Activated CD4-positive, CD25-positive, alpha-beta regulatory T cell treated with anti-CD3 and anti-CD28 coated beads, Interleukin-2, amount 50 U/mL, for 72 hours (primary cell): Measurements from ENCODE around the gene CORO2B.

Experiments
- DNase-seq: peaks from one replicate; pipeline ENCODE4 v3.0.0; 2021

The CORO2B gene, protein sequence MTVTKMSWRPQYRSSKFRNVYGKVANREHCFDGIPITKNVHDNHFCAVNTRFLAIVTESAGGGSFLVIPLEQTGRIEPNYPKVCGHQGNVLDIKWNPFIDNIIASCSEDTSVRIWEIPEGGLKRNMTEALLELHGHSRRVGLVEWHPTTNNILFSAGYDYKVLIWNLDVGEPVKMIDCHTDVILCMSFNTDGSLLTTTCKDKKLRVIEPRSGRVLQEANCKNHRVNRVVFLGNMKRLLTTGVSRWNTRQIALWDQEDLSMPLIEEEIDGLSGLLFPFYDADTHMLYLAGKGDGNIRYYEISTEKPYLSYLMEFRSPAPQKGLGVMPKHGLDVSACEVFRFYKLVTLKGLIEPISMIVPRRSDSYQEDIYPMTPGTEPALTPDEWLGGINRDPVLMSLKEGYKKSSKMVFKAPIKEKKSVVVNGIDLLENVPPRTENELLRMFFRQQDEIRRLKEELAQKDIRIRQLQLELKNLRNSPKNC

DNA sequence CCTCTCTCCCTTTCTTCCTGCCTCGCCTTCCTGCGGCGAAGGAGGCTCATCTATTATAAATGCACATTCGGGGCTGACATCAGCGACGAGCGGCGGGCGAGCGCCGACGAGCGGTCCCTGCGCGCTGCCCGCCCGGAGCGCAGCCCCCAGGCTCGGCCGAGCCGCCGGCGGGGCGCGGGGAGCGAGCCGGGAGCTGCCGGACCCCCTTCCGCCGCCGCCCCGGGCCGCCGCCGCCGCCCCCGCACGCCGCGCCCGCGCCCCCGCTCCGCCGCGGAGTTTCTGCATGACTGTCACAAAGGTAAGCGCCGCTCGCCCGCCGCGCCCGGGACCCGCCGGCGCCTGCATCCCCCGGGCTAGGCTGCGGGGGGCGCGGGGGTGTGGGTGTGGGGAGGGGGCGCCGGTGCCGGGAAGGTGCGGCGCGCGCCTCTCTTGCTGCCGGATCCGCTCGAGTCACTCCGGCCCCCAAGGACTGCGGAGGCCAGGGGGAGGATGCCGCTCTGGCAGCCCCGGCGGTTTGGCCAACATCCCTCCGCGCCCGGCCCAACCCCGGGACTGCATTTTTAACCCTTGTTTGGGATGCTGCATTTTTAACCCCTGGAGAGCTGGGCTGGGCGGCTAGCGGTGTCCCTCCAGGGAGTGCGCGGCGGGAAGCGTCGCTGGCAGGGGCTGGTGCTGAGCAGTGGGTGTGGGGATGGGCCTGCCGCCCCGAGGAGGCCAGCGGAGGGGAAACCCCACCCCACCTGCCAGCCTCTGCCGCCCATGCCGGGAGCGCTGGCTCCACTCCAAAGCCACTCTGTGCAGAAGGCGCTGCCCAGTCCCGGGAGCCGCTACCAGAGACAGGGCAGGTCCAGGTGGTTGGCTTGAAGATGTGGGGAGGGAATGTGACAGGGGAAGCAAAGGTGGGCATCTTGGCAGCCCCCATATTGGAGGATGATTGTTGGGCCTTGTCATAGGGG lies at the start of gene CORO2B:
Gene CORO2B, plus strand, starts transcription at position 14 of the 956 bp plus-strand sequence. Its CDS starts 270 bp downstream, at position 284.
- DNase-seq = no peak

DNA sequence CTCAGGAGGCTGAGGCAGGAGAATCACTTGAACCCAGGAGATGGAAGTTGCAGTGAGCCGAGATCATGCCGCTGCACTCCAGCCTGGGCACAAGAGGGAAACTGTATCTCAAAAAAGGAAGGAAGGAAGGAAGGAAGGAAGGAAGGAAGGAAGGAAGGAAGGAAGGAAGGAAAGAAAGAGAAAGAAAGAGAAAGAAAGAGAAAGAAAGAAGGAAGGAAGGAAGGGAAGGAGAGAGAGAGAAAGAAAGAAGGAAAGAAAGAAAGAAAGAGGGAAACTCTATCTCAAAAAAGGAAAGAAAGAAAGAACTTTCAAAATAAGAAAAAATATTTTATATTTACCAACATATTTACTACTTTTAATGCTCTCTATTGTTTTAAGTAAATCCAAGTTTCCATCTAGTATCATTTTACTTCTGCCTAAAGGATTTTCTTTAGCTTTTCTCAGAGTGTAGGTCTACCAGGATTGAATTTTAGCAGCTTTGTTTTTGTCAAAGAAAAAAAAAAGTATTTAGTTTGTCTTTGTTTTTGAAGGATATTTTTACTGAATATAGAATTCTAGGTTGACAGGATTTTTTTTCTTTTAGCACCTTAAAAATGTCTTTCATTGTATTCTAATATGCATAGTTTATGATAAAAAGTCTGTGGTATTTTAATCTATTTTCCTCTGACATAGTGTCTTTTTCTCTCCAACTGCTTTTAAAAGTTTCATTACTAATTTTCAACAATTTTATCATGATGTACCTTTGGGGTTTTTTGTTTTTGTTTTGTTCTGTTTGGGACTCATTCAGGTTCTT lies 47.2 kb upstream of the CORO2B start:
- DNase-seq = no peak

- no peak for DNase-seq
Measured at GRCh38 chr15:68536331-68537095, 42.3 kb upstream of the CORO2B start.

- DNase-seq = no peak
Measured at GRCh38 chr15:68537097-68537496, 41.7 kb upstream of the CORO2B start.

GRCh38 chr15:68537506-68537905 lies 41.3 kb upstream of the CORO2B start:
- DNase-seq = no peak

DNA sequence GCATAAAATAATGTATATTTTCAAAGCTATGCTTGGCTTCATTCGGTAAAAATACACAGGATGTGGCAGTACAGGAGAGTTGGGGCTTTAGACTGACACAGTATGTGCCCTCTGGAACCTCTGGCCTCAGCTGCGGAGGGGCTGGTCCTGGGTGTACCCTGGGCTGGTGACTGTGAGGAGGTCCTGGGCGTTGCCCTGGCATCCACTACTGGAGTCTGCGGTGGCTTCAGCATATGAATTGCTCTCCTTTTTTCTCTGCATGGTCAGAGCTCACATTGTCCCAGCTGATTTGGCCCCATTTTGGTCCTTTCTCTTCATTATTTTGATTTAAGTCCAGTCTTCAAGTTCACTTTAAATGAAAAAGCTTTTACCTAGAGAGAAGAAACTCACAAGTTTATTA lies 40.5 kb upstream of the CORO2B start:
- no peak for DNase-seq

- no peak for DNase-seq
Measured at GRCh38 chr15:68541743-68542142, 37.0 kb upstream of the CORO2B start.

DNA sequence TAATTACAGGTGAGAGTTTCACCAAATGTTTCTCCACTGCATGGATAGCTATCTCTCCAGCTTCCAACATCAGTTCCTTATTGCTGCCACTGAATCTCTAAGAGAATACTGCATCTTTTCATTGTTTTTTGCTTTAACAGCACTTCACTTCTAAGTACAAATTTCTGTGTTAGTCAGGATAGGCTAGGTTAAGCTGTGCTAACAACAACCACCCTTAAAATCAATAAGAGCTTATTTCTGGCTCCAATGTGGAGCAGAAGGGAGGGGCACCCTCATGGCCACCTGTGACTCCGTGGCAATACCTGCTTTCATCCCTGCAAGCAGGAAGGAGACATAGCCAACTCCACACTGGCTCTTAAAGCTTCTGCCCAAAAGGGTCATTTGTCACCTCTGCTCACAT lies 36.4 kb upstream of the CORO2B start:
- DNase-seq = no peak

DNA sequence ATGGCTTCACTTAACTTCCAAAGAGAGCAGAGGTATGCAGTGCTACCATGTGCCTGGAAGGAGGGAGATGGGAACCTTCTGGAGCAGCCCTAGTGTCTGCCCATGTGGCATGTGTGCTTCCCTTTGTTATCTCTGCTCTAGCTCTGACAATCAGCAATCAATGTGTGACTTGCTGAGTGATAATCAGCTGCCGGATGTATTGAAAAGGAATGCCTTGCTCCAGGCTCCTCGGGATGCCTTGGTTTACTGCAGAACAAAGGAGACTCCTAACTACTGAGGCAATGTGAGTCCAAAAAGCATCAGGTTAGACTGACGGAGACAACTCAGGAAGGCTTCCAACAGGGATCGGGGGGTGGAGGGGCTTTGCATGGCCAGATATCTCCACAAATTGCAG lies 36.0 kb upstream of the CORO2B start:
- DNase-seq = no peak

- DNase-seq = no peak
Measured at GRCh38 chr15:68543165-68544008, 35.4 kb upstream of the CORO2B start.

DNA sequence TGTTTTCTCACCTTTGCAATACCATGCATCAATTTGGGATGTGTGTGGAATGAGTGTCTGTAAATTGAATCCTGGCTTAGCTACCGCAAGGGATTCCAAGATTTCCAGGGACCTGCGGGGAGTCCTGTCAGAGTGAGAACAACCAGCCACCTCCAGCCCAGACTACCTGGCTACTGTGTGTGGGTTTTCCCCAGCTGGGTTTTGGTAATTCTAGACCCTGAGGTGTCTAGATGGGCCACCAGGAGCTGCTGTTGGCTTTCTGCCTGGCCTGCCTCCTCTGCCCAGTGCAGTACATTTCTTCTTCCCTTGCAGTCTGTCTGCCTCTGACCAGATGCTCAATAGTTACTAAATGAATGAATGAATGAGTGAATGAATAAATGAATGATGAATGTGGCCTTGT lies 32.5 kb upstream of the CORO2B start:
- DNase-seq = no peak

GRCh38 chr15:68548364-68548763 lies 30.4 kb upstream of the CORO2B start:
- DNase-seq = no peak

GRCh38 chr15:68550004-68550403 lies 28.8 kb upstream of the CORO2B start:
- no peak for DNase-seq

GRCh38 chr15:68550498-68551295 lies 28.1 kb upstream of the CORO2B start:
- peak; percentile 78 for DNase-seq

DNA sequence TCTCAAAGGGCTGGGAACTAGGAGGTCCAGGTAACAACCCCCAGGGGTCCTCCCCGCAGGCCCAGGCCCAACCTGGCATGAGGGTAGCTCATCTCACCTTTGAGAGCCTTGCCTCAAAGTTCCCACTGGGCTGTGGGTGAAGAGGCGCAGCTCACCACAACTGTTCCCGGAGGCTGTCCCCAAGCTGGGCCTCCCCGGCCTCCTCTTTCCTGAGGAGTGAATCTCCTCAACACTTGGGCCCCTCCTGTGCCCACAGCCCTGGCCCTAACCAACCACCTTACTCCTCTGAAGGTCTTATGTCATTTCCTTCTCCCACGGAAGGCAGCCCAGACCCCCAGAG lies 27.5 kb upstream of the CORO2B start:
- DNase-seq = no peak

- no peak for DNase-seq
Measured at GRCh38 chr15:68552344-68552743, 26.4 kb upstream of the CORO2B start.

DNA sequence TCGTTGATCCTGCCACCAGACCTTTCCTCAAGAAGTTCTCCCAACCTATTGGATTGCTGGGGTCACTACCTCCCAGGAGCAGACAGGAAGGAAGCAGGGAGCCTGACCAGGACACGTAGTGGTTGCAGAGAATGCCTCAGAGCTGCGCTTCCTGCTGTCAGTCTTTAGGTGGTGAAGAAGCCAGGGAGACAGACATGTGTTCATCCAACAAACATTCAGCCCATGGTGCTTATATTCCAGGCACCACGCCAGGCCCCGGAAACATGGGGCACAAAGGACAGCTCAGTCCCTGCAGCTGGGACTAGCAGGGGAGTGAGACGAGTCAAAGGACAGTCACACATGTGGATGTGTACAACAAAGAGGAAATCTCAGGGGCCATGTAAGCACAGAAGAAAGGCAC lies 26.0 kb upstream of the CORO2B start:
- no peak for DNase-seq

- no peak for DNase-seq
Measured at GRCh38 chr15:68553314-68553993, 25.3 kb upstream of the CORO2B start.

DNA sequence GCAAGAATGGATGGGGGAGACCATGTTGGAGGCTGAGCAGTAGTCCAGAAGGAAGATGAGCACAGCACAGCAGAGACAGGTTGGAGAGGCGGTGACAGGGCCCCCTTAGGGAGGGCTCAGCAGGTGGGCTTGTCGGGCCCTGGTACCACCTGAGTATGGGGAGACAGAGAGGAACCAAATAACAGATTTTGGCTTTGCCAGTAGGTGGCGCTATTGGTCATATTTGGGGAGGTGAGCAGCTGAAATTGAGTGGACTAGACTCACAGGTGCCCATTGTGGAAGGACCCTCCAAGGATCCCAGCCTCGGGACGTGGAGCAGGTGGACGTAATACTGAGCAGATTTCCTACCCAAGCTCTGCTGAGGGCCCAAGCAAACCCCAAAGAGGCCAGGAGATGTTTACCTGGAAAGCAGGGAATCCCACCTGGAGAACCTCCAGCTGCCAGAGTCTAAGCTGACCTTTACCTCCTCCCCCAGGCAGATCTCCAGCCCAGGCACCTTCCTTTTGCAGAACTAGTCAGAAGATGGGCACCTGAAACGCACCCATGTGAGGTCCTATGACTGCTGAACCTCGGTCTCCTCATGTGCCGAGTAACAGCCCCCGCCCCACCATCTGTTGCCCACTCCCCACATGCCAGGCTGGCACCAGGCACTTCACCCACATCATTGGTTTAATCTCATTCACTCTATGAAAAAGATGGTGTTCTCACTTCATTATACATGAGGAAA lies 24.6 kb upstream of the CORO2B start:
- DNase-seq = peak; percentile 68
